Upper lobe of right lung (tissue), 1 donor: ENCODE results near the gene NR2C2. TPM values are rescaled to one million over a fixed set of nuclear protein-coding genes. Genes with fewer than 3 reads are reported as not detected.

Experiments
- ATAC-seq: fragments of 200-7000 bp; cut with Tn5 transposase; one replicate; pipeline ENCODE4 v1.9.1; 2020; ENCODE audit warnings: mild to moderate bottlenecking, moderate library complexity
- DNase-seq: peaks from one replicate; pipeline ENCODE4 v3.0.0-alpha.2; 2020
- H3K27ac ChIP-seq: fragments of 200-600 bp; one replicate; pipeline ENCODE4 v1.8.0; 2022
- H3K27me3 ChIP-seq: fragments of 200-600 bp; one replicate; pipeline ENCODE4 v1.8.0; 2022; ENCODE audit warnings: mild to moderate bottlenecking
- H3K36me3 ChIP-seq: fragments of 200-600 bp; one replicate; pipeline ENCODE4 v1.8.0; 2022
- H3K4me1 ChIP-seq: fragments of 200-600 bp; one replicate; pipeline ENCODE4 v1.8.0; 2022
- H3K4me3 ChIP-seq: fragments of 200-600 bp; one replicate; pipeline ENCODE4 v1.8.0; 2022; ENCODE audit warnings: mild to moderate bottlenecking
- H3K9me3 ChIP-seq: fragments of 200-600 bp; one replicate; pipeline ENCODE4 v1.8.0; 2022
- CTCF ChIP-seq: fragments of 200-600 bp; IDR thresholded peaks from one replicate; pipeline ENCODE4 v1.8.0; 2022; ENCODE audit warnings: antibody characterized with exemption
- intact Hi-C: fragments of 100-400 bp; cut with DNase I; formaldehyde crosslinking; loops from one replicate; pipeline ENCODE4 v1.11.0; 2022
- total RNA-seq: library from RNA; stranded (reverse); fragmentation: NEBNext Ultra II Directional; extraction: Animal tissue kit (Norgen Biotek cat#: 25700); gene quantifications from one replicate; pipeline ENCODE4 v1.2.1, GENCODE V29; 2021
- donor health status: DM: no; HTN: yes; CAD: no; lungs with severe emphysema.

NR2C2 gene
- total RNA-seq, 1 donor from 2014 or later = 52.5 TPM

- ATAC-seq (no peak), DNase-seq (no peak)
- Histone ChIP-seq H3K27me3 (no peaks in the 10 kb centered on the region), H3K4me3 (no peak overlapping the region), H3K27ac (no peak overlapping the region), H3K36me3 (peaks cover 97% of the 10 kb centered on the region), H3K9me3 (no peaks in the 10 kb centered on the region), H3K4me1 (no peaks in the 10 kb centered on the region)
- intact Hi-C loops = no loop called here
- TF ChIP-seq CTCF = no peak
Observed at GRCh38 chr3:15045667-15046066, 98.3 kb downstream of the NR2C2 start.

GRCh38 chr3:15049584-15049983 is 102.2 kb downstream of the NR2C2 start:
- no peak for DNase-seq
- intact Hi-C loops = no loop called here

GRCh38 chr3:15050405-15051092 is 103.2 kb downstream of the NR2C2 start:
- Histone ChIP-seq H3K4me1 (no peaks in the 10 kb centered on the region), H3K9me3 (no peaks in the 10 kb centered on the region), H3K27me3 (no peaks in the 10 kb centered on the region), H3K4me3 (no peak overlapping the region), H3K36me3 (peaks cover 77% of the 10 kb centered on the region), H3K27ac (no peak overlapping the region)
- no peak for ATAC-seq
- TF ChIP-seq CTCF = no peak
- intact Hi-C loops = no loop called here
- no peak for DNase-seq

More at GRCh38 chr3:15049584-15049983, 102.2 kb downstream of the NR2C2 start:
- Histone ChIP-seq H3K9me3 (no peaks in the 10 kb centered on the region), H3K4me3 (no peak overlapping the region), H3K36me3 (peaks cover 87% of the 10 kb centered on the region), H3K27me3 (no peaks in the 10 kb centered on the region), H3K4me1 (no peaks in the 10 kb centered on the region), H3K27ac (no peak overlapping the region)
- TF ChIP-seq CTCF = no peak
- no peak for ATAC-seq

GRCh38 chr3:15051531-15051930 is 104.1 kb downstream of the NR2C2 start:
- TF ChIP-seq CTCF = peak; percentile 57
- Histone ChIP-seq H3K4me1 (no peaks in the 10 kb centered on the region), H3K27ac (no peak overlapping the region), H3K4me3 (no peak overlapping the region), H3K9me3 (no peaks in the 10 kb centered on the region), H3K36me3 (peaks cover 67% of the 10 kb centered on the region), H3K27me3 (no peaks in the 10 kb centered on the region)
- peak; percentile 94 for ATAC-seq
- peak; percentile 68 for DNase-seq
- intact Hi-C loops = no loop called here

- DNase-seq = no peak
- ATAC-seq = peak; percentile 4
- Histone ChIP-seq H3K9me3 (no peaks in the 10 kb centered on the region), H3K4me3 (no peak overlapping the region), H3K36me3 (peaks cover 62% of the 10 kb centered on the region), H3K27me3 (no peaks in the 10 kb centered on the region), H3K4me1 (no peaks in the 10 kb centered on the region), H3K27ac (no peak overlapping the region)
- no peak for TF ChIP-seq CTCF
- intact Hi-C loops = no loop called here
Observed at GRCh38 chr3:15052335-15053242, 105.2 kb downstream of the NR2C2 start.
